K562 (cell line): ENCODE data around the gene PIAS3.

ENCODE experiments used
- HDAC6 ChIP-seq: IDR thresholded peaks from 2 replicates; pipeline ENCODE4 v1.6.1; 2012; ENCODE audit warnings: low read depth, mild to moderate bottlenecking, control low read depth, inconsistent platforms, low read length, moderate library complexity
- MEF2D ChIP-seq: conservative IDR thresholded peaks from 2 replicates; pipeline ENCODE4 v1.6.1; 2016; ENCODE audit warnings: low read depth, missing genetic modification characterization, missing compliant biosample characterization
- MEIS2 ChIP-seq: fragments of 450-650 bp; IDR thresholded peaks from 2 replicates; pipeline ENCODE4 v1.6.1; 2014; ENCODE audit warnings: mild to moderate bottlenecking; ENCODE audit not compliant: partially characterized antibody
- TAF1 ChIP-seq: IDR thresholded peaks from 2 replicates; pipeline ENCODE4 v1.6.1; 2011; ENCODE audit warnings: mild to moderate bottlenecking, low read length, moderate library complexity; ENCODE audit not compliant: insufficient read depth, control insufficient read depth, severe bottlenecking; ENCODE audit errors: extremely low read depth
- UBTF ChIP-seq, 2 experiments: IDR thresholded peaks; 2 replicates each; pipeline ENCODE4 v1.6.1; 2012; ENCODE audit warnings: improper control_type of control experiment in 2 of 2, low read depth in 2 of 2, low read length in 2 of 2, borderline replicate concordance in 1 of 2
- ZNF124 ChIP-seq: sonication (generic); formaldehyde crosslinking; IDR thresholded peaks from 2 replicates; pipeline ENCODE4 v1.8.1; 2022; ENCODE audit warnings: missing genetic modification reagents
- ZNF77 ChIP-seq: fragments of 250-450 bp; sonication (Bioruptor Pico); IDR thresholded peaks from 2 replicates; pipeline ENCODE4 v1.5.0; 2020
- TF ChIP-seq, protein P1 (sequence below), 3 experiments: IDR thresholded peaks in 2 of 3; conservative IDR thresholded peaks in 1 of 3; 2 replicates each; pipeline ENCODE4 v1.5.1; 2011 to 2012; ENCODE audit warnings: low read length in 3 of 3, mild to moderate bottlenecking in 3 of 3, control low read depth in 2 of 3, improper control_type of control experiment in 1 of 3, inconsistent platforms in 1 of 3, low read depth in 1 of 3, mixed read lengths in 1 of 3, moderate library complexity in 1 of 3; ENCODE audit not compliant: insufficient read depth in 2 of 3
- TF ChIP-seq, protein P2 (sequence below): fragments of 200-800 bp; sonication (Bioruptor generic); IDR thresholded peaks from 2 replicates; pipeline ENCODE4 v1.6.1; 2016; ENCODE audit warnings: missing genetic modification characterization, missing compliant biosample characterization

DNA sequence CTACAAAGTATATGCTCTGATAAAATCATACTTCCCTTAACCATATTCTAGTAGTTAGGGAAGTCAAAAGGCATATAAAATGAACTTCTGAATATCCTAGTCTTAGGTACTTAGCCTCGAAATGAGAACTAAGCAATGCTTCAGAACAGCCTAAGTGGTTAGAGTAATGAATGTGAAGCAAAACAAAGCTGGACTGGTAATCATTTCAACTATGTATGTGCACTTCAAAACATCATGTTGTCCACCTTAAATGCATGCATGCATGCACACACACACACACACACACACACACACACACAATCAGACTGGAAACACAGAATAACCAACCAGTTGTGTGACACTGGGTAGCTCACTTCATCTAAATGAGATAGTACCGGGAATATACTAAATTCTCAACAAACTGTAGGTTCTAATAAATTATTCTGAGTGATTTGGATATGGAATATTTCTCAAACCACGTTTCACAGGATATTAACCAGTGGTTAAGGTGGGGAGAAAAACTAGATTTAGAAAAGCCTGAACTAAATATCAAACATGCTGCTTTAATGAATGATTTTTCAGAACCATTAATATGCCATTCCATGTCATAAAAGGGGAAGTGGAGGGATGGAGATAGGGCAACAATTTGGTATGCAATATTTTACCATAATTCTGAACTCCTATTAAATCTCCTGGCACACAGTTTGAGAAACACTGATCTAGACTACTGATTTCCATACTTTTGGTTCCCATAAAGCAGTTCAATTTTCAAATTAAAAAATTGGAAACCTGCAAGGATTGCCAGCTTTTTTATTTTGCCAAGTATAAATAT is 54.4 kb downstream of the PIAS3 start:
- no peak for TF ChIP-seq ZNF124 (CRISPR knock-in tag)
- no peak for TF ChIP-seq HDAC6
- TF ChIP-seq ZNF77 (CRISPR knock-in tag), result no peak
- no peak for TF ChIP-seq MEIS2
- TF ChIP-seq, protein P1, sequence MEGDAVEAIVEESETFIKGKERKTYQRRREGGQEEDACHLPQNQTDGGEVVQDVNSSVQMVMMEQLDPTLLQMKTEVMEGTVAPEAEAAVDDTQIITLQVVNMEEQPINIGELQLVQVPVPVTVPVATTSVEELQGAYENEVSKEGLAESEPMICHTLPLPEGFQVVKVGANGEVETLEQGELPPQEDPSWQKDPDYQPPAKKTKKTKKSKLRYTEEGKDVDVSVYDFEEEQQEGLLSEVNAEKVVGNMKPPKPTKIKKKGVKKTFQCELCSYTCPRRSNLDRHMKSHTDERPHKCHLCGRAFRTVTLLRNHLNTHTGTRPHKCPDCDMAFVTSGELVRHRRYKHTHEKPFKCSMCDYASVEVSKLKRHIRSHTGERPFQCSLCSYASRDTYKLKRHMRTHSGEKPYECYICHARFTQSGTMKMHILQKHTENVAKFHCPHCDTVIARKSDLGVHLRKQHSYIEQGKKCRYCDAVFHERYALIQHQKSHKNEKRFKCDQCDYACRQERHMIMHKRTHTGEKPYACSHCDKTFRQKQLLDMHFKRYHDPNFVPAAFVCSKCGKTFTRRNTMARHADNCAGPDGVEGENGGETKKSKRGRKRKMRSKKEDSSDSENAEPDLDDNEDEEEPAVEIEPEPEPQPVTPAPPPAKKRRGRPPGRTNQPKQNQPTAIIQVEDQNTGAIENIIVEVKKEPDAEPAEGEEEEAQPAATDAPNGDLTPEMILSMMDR (IDR thresholded peaks at IDR 0.05 in 2 of 3, conservative IDR thresholded peaks at IDR 0.05 in 1 of 3; ENCODE audit: insufficient read depth in 2 of 3, low read depth in 1 of 3, low read length in 3 of 3), result no peak
- no peak for TF ChIP-seq TAF1
- no peak for TF ChIP-seq UBTF (IDR thresholded peaks at IDR 0.05; ENCODE audit: borderline replicate concordance in 1 of 2, low read depth in 2 of 2, low read length in 2 of 2)
- TF ChIP-seq, protein P2, sequence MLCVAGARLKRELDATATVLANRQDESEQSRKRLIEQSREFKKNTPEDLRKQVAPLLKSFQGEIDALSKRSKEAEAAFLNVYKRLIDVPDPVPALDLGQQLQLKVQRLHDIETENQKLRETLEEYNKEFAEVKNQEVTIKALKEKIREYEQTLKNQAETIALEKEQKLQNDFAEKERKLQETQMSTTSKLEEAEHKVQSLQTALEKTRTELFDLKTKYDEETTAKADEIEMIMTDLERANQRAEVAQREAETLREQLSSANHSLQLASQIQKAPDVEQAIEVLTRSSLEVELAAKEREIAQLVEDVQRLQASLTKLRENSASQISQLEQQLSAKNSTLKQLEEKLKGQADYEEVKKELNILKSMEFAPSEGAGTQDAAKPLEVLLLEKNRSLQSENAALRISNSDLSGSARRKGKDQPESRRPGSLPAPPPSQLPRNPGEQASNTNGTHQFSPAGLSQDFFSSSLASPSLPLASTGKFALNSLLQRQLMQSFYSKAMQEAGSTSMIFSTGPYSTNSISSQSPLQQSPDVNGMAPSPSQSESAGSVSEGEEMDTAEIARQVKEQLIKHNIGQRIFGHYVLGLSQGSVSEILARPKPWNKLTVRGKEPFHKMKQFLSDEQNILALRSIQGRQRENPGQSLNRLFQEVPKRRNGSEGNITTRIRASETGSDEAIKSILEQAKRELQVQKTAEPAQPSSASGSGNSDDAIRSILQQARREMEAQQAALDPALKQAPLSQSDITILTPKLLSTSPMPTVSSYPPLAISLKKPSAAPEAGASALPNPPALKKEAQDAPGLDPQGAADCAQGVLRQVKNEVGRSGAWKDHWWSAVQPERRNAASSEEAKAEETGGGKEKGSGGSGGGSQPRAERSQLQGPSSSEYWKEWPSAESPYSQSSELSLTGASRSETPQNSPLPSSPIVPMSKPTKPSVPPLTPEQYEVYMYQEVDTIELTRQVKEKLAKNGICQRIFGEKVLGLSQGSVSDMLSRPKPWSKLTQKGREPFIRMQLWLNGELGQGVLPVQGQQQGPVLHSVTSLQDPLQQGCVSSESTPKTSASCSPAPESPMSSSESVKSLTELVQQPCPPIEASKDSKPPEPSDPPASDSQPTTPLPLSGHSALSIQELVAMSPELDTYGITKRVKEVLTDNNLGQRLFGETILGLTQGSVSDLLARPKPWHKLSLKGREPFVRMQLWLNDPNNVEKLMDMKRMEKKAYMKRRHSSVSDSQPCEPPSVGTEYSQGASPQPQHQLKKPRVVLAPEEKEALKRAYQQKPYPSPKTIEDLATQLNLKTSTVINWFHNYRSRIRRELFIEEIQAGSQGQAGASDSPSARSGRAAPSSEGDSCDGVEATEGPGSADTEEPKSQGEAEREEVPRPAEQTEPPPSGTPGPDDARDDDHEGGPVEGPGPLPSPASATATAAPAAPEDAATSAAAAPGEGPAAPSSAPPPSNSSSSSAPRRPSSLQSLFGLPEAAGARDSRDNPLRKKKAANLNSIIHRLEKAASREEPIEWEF (CRISPR knock-in tag), result no peak
- no peak for TF ChIP-seq MEF2D (tag)
